Gastroesophageal sphincter (tissue), 3 donors: ENCODE data around the gene ARFGAP2.

Experiments
- EP300 ChIP-seq: sonication (generic); formaldehyde crosslinking; IDR thresholded peaks from one replicate; pipeline ENCODE4 v1.6.1; 2017; ENCODE audit warnings: antibody characterized with exemption, mild to moderate bottlenecking
- POLR2AphosphoS5 ChIP-seq: sonication (generic); formaldehyde crosslinking; IDR thresholded peaks from one replicate; pipeline ENCODE4 v1.6.1; 2017; ENCODE audit warnings: antibody characterized with exemption
- TF ChIP-seq, protein P1 (sequence below), 4 experiments: fragments of 200-600 bp in 2 of 4; fragments of 450-650 bp in 2 of 4; sonication (generic) in 1 of 4; IDR thresholded peaks; one replicate each; pipeline ENCODE4 v1.5.1; 2017 to 2019; ENCODE audit warnings: antibody characterized with exemption in 4 of 4, mild to moderate bottlenecking in 2 of 4, moderate library complexity in 2 of 4

DNA sequence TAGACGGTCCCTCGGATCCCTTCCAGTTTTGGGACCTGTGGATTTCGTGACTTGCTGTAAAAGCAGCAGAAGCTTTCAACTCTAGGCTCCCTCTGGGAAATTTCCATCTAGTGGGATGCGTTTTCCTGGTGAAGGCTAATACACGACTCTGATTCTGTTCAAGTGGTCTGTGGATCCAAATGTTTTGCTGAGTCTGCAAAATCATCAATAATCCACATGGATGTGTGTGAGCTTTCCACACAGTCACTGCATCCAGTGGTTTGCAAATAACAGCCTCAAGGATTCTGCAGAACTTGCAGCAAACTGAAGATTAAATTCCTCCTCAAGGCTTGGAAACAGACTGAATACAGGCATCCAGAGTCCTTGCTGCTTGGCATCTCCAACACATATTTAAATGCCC is 25.9 kb upstream of the ARFGAP2 start:
- TF ChIP-seq, protein P1, sequence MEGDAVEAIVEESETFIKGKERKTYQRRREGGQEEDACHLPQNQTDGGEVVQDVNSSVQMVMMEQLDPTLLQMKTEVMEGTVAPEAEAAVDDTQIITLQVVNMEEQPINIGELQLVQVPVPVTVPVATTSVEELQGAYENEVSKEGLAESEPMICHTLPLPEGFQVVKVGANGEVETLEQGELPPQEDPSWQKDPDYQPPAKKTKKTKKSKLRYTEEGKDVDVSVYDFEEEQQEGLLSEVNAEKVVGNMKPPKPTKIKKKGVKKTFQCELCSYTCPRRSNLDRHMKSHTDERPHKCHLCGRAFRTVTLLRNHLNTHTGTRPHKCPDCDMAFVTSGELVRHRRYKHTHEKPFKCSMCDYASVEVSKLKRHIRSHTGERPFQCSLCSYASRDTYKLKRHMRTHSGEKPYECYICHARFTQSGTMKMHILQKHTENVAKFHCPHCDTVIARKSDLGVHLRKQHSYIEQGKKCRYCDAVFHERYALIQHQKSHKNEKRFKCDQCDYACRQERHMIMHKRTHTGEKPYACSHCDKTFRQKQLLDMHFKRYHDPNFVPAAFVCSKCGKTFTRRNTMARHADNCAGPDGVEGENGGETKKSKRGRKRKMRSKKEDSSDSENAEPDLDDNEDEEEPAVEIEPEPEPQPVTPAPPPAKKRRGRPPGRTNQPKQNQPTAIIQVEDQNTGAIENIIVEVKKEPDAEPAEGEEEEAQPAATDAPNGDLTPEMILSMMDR (IDR thresholded peaks at IDR 0.05), result no peak
- no peak for TF ChIP-seq POLR2AphosphoS5
- TF ChIP-seq EP300, result no peak
